ENCODE results near the gene SPRED2.
A peak's percentile ranks its signal among the peaks of the same experiment; 100 is the strongest.

SPRED2 gene

DNA sequence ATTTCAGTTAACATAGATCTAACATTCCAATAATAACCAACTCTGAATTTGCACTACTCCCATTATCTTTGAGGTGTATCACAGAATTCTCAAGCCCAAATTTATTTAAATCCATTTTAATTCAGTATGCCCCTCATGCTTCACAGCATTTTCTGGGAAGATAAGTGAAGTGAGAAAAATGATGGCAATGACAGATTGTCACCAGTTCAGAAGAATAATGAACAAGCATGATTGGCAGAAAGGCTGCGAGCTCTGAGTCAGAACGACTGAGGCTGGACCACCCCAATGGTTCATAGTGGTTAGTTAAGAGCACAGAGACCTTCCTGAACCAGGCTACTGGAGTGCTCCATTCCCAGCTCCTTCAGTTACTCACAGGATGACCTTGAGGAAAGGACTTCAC, 4.9 kb downstream of the SPRED2 start:
- DNase-seq = no peak
- ChIA-PET POLR2A (no interaction called here), CTCF (interaction anchor here (1.1 to 2.7 kb wide), 6 partner anchors 10 to 126 kb away, joined by 3 to 13 read pairs (median 4); no protein-coding TSS in a partner anchor)
- Histone ChIP-seq H3K27me3 (replicated peaks in 2 of 5; ENCODE audit: control insufficient read depth in 4 of 5, insufficient read depth in 5 of 5, low read length in 4 of 5) (no peaks in the 10 kb centered on the region), H3K4me3 (ENCODE audit: control insufficient read depth in 1 of 7, extremely low read depth in 1 of 7, insufficient read depth in 4 of 7, low read depth in 2 of 7, low read length in 6 of 7) (no peak overlapping the region), H3K9me3 (ENCODE audit: control extremely low read depth in 1 of 5, control insufficient read depth in 4 of 5, insufficient read depth in 2 of 5, low read depth in 1 of 5, low read length in 4 of 5) (no peaks in the 10 kb centered on the region), H3K27ac (ENCODE audit: insufficient read depth in 1 of 2, low read depth in 1 of 2, low read length in 2 of 2, poor library complexity in 1 of 2, severe bottlenecking in 2 of 2) (no peak overlapping the region), H3K4me1 (ENCODE audit: control extremely low read depth in 1 of 4, control insufficient read depth in 4 of 4, insufficient read depth in 4 of 4, low read length in 3 of 4) (peaks cover 0 to 14% (median 6%) of the 10 kb centered on the region in 4 experiments), H3K36me3 (ENCODE audit: control insufficient read depth in 4 of 4, insufficient read depth in 4 of 4, low read length in 3 of 4) (peaks cover 0 to 7% (median 0%) of the 10 kb centered on the region in 4 experiments)
- WGBS (ENCODE audit: insufficient coverage) = 83% methylated on average over 2 of the region's 2 CpGs

DNA sequence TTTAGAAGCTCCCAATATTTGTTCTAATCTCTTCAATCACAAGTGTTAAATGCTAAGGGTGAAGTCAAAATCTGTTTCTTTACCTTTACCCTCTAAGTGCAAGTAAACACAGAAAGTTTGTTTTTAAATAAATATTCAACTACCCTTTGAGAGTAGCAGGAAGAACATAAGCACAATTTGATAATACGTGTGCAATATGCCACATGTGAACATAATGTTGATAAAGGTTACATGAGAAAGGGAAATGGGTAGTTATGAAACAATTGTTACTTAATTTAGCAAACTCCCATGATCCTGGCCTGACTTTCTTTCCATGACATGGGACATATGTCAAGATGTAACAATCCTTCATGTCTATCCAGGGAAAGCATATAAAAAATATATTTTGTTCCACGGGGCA, 7.1 kb downstream of the SPRED2 start:
- POLR2A ChIA-PET = interaction anchor here (0.5 kb wide), 1 partner anchor 10 kb away, joined by 6 read pairs; no protein-coding TSS in a partner anchor
- DNase-seq = no peak
- peaks cover 3 to 19% (median 13%) of the 10 kb centered on the region in 4 experiments for H3K4me1 ChIP-seq (ENCODE audit: control extremely low read depth in 1 of 4, control insufficient read depth in 4 of 4, insufficient read depth in 4 of 4, low read length in 3 of 4)

DNA sequence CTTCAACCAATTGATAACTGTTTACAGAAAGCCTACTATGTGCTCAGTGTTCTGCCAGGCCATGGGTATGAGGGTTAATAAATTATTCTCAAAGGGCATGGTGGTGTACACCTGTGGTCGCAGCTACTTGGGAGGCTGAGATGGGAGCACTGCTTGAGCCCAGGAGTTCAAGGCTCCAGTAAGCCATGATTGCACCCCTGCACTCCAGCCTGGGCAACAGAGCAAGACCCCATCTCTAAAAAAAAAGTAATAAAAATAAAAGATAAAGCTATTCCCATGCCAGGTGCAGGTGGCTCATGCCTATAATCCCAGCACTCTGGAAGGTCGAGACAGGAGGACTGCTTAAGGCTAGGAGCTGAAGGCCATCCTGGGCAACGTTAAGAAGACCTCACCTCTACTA, 8.0 kb downstream of the SPRED2 start:
- 0% methylated on average over 1 of the region's 3 CpGs for WGBS (ENCODE audit: insufficient coverage)
- ChIA-PET POLR2A (no interaction called here), CTCF (no interaction called here)
- Histone ChIP-seq H3K4me1 (ENCODE audit: control extremely low read depth in 1 of 4, control insufficient read depth in 4 of 4, insufficient read depth in 4 of 4, low read length in 3 of 4) (peaks cover 3 to 16% (median 10%) of the 10 kb centered on the region in 4 experiments), H3K9me3 (ENCODE audit: control extremely low read depth in 1 of 5, control insufficient read depth in 4 of 5, insufficient read depth in 2 of 5, low read depth in 1 of 5, low read length in 4 of 5) (no peaks in the 10 kb centered on the region), H3K27ac (ENCODE audit: insufficient read depth in 1 of 2, low read depth in 1 of 2, low read length in 2 of 2, poor library complexity in 1 of 2, severe bottlenecking in 2 of 2) (no peak overlapping the region), H3K4me3 (ENCODE audit: control insufficient read depth in 1 of 7, extremely low read depth in 1 of 7, insufficient read depth in 4 of 7, low read depth in 2 of 7, low read length in 6 of 7) (no peak overlapping the region), H3K36me3 (ENCODE audit: control insufficient read depth in 4 of 4, insufficient read depth in 4 of 4, low read length in 3 of 4) (no peaks in the 10 kb centered on the region), H3K27me3 (replicated peaks in 2 of 5; ENCODE audit: control insufficient read depth in 4 of 5, insufficient read depth in 5 of 5, low read length in 4 of 5) (no peaks in the 10 kb centered on the region)
- no peak for DNase-seq

More for the DNA sequence above, 7.1 kb downstream of the SPRED2 start:
- Histone ChIP-seq H3K4me3 (ENCODE audit: control insufficient read depth in 1 of 7, extremely low read depth in 1 of 7, insufficient read depth in 4 of 7, low read depth in 2 of 7, low read length in 6 of 7) (no peak overlapping the region), H3K36me3 (ENCODE audit: control insufficient read depth in 4 of 4, insufficient read depth in 4 of 4, low read length in 3 of 4) (peaks cover 0 to 7% (median 0%) of the 10 kb centered on the region in 4 experiments), H3K9me3 (ENCODE audit: control extremely low read depth in 1 of 5, control insufficient read depth in 4 of 5, insufficient read depth in 2 of 5, low read depth in 1 of 5, low read length in 4 of 5) (no peaks in the 10 kb centered on the region), H3K27me3 (replicated peaks in 2 of 5; ENCODE audit: control insufficient read depth in 4 of 5, insufficient read depth in 5 of 5, low read length in 4 of 5) (no peaks in the 10 kb centered on the region), H3K27ac (ENCODE audit: insufficient read depth in 1 of 2, low read depth in 1 of 2, low read length in 2 of 2, poor library complexity in 1 of 2, severe bottlenecking in 2 of 2) (no peak overlapping the region)
- CTCF ChIA-PET = interaction anchor here (1.4 kb wide), 1 partner anchor 46 kb away, joined by 3 read pairs; no protein-coding TSS in a partner anchor
- 60% methylated on average over 1 of the region's 2 CpGs for WGBS (ENCODE audit: insufficient coverage)

DNA sequence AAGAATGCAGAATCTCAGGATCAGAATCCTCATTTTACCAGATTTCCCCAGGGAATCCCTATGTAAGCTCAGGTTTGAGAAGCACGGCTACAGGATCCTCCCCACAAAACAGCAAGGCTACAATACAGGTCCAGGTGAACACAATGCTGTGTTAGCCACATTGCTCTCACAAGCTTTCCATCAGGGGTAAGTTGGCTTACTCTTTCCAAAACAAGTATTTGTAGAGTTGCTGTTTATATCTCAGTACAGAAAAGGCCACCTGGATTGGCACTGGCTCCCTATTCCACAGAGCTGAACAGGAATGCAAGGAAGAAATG, 11.0 kb downstream of the SPRED2 start:
- peaks cover 3 to 24% (median 13%) of the 10 kb centered on the region in 4 experiments for H3K4me1 ChIP-seq (ENCODE audit: control extremely low read depth in 1 of 4, control insufficient read depth in 4 of 4, insufficient read depth in 4 of 4, low read length in 3 of 4)
- POLR2A ChIA-PET = interaction anchor here (1.4 kb wide), 1 partner anchor 11 kb away, joined by 4 read pairs; the partner anchor contains the start of gene SPRED2
- H3K4me3 ChIP-seq (ENCODE audit: control insufficient read depth in 1 of 7, extremely low read depth in 1 of 7, insufficient read depth in 4 of 7, low read depth in 2 of 7, low read length in 6 of 7) = no peak overlapping the region
- CTCF ChIA-PET = interaction anchor here (1.5 to 1.6 kb wide), 2 partner anchors 14 to 38 kb away, joined by 4 to 7 read pairs; no protein-coding TSS in a partner anchor
- no peak for DNase-seq
- H3K36me3 ChIP-seq (ENCODE audit: control insufficient read depth in 4 of 4, insufficient read depth in 4 of 4, low read length in 3 of 4) = peaks cover 0 to 3% (median 0%) of the 10 kb centered on the region in 4 experiments
- H3K27ac ChIP-seq (ENCODE audit: insufficient read depth in 1 of 2, low read depth in 1 of 2, low read length in 2 of 2, poor library complexity in 1 of 2, severe bottlenecking in 2 of 2) = no peak overlapping the region
- no peaks in the 10 kb centered on the region for H3K27me3 ChIP-seq (replicated peaks in 2 of 5; ENCODE audit: control insufficient read depth in 4 of 5, insufficient read depth in 5 of 5, low read length in 4 of 5)
- 90% methylated on average over 1 of the region's 1 CpG for WGBS (ENCODE audit: insufficient coverage)
- H3K9me3 ChIP-seq (ENCODE audit: control extremely low read depth in 1 of 5, control insufficient read depth in 4 of 5, insufficient read depth in 2 of 5, low read depth in 1 of 5, low read length in 4 of 5) = no peaks in the 10 kb centered on the region

DNA sequence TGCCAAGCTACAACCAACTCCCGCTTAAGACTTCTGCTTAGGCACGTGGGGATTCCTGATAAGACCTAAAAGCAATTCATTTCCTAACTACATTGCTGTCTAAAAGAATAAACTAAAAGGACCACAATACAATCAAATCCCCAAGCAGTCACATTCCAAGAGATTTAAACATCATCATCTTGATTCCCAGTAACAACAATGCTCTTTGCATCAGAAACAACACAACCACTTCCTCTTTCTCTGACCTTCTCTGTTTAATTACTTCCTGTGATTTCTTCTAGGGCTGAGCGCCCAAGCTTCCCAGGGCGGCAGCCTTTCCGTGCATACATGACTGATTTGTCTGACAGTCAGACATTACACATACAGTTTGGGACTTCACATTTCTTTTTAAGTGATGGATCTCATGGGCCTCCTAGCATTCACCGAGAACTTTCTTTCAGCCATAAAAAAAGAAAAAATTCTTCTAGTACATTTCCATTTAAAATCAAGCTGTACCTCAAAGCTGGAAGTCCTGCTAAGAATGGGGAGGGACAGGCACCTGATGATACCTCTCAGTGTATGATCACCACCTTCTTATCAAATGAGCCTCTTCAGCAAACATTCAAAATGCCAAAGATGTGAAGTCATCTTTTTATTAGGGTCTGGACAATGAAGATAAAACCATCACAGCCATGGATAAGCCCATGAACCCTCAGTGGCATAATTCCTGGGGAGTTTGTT, 11.5 kb downstream of the SPRED2 start:
- DNase-seq = peak; percentile 57 to 83 (median 79)

DNA sequence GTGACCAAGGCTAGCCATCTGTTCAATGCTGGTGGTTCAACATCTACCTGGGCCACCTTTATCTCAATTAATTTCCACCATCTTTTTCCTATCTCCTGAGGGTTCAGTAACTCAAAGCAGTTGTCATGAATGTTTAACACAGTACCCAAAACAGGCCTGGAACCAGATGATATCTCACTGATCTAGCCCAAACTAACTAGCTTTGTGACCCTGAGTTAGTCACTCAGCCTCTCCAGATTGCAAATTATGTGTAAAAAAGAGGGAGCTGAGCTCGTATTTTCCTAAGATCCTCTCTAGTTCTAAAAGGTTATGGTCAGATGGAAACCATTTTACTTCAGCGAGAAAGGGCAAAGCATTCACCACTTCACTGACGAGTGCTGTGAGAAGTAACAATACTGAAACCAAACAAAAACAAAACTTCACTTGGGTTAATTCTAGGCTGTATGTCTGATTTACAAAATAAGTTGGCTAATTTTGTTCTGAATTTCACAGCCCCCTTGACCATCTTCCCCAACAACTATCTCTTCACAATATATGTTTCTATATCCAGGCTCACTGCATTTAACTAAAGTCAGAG, 14.8 kb downstream of the SPRED2 start:
- H3K9me3 ChIP-seq (ENCODE audit: control extremely low read depth in 1 of 5, control insufficient read depth in 4 of 5, insufficient read depth in 2 of 5, low read depth in 1 of 5, low read length in 4 of 5) = no peaks in the 10 kb centered on the region
- H3K4me3 ChIP-seq (ENCODE audit: control insufficient read depth in 1 of 7, extremely low read depth in 1 of 7, insufficient read depth in 4 of 7, low read depth in 2 of 7, low read length in 6 of 7) = no peak overlapping the region
- ChIA-PET CTCF (interaction anchor here (1.3 to 2.9 kb wide), 3 partner anchors 9 to 13 kb away, joined by 3 to 14 read pairs (median 13); no protein-coding TSS in a partner anchor), POLR2A (interaction anchor here (0.7 kb wide), 1 partner anchor 40 kb away, joined by 3 read pairs; no protein-coding TSS in a partner anchor)
- no CpG with 5 or more reads among the region's 3 CpGs for WGBS (ENCODE audit: insufficient coverage)
- no peak overlapping the region for H3K27ac ChIP-seq (ENCODE audit: insufficient read depth in 1 of 2, low read depth in 1 of 2, low read length in 2 of 2, poor library complexity in 1 of 2, severe bottlenecking in 2 of 2)
- H3K4me1 ChIP-seq (ENCODE audit: control extremely low read depth in 1 of 4, control insufficient read depth in 4 of 4, insufficient read depth in 4 of 4, low read length in 3 of 4) = peaks cover 3 to 24% (median 13%) of the 10 kb centered on the region in 4 experiments
- DNase-seq = no peak
- no peaks in the 10 kb centered on the region for H3K27me3 ChIP-seq (replicated peaks in 2 of 5; ENCODE audit: control insufficient read depth in 4 of 5, insufficient read depth in 5 of 5, low read length in 4 of 5)
- H3K36me3 ChIP-seq (ENCODE audit: control insufficient read depth in 4 of 4, insufficient read depth in 4 of 4, low read length in 3 of 4) = peaks cover 0 to 3% (median 0%) of the 10 kb centered on the region in 4 experiments

More for the DNA sequence above, 11.5 kb downstream of the SPRED2 start:
- no peaks in the 10 kb centered on the region for H3K9me3 ChIP-seq (ENCODE audit: control extremely low read depth in 1 of 5, control insufficient read depth in 4 of 5, insufficient read depth in 2 of 5, low read depth in 1 of 5, low read length in 4 of 5)
- no peak overlapping the region for H3K27ac ChIP-seq (ENCODE audit: insufficient read depth in 1 of 2, low read depth in 1 of 2, low read length in 2 of 2, poor library complexity in 1 of 2, severe bottlenecking in 2 of 2)
- peaks cover 3 to 24% (median 13%) of the 10 kb centered on the region in 4 experiments for H3K4me1 ChIP-seq (ENCODE audit: control extremely low read depth in 1 of 4, control insufficient read depth in 4 of 4, insufficient read depth in 4 of 4, low read length in 3 of 4)
- ChIA-PET CTCF (interaction anchor here (1.5 to 1.6 kb wide), 2 partner anchors 13 to 37 kb away, joined by 4 to 7 read pairs; no protein-coding TSS in a partner anchor), POLR2A (interaction anchor here (1.4 kb wide), 1 partner anchor 11 kb away, joined by 4 read pairs; the partner anchor contains the start of gene SPRED2)
- peaks cover 0 to 3% (median 0%) of the 10 kb centered on the region in 4 experiments for H3K36me3 ChIP-seq (ENCODE audit: control insufficient read depth in 4 of 4, insufficient read depth in 4 of 4, low read length in 3 of 4)
- H3K27me3 ChIP-seq (replicated peaks in 2 of 5; ENCODE audit: control insufficient read depth in 4 of 5, insufficient read depth in 5 of 5, low read length in 4 of 5) = no peaks in the 10 kb centered on the region
- WGBS (ENCODE audit: insufficient coverage) = 4% methylated on average over 5 of the region's 6 CpGs
- peak overlapping the region in 2 of 7 experiments; percentile 11 to 24 for H3K4me3 ChIP-seq (ENCODE audit: control insufficient read depth in 1 of 7, extremely low read depth in 1 of 7, insufficient read depth in 4 of 7, low read depth in 2 of 7, low read length in 6 of 7)

Data from common myeloid progenitor, CD34-positive (primary cell).